ENCODE results near the gene KCTD7.

Gene KCTD7

GRCh38 chr7:66638309-66639099 lies 9.8 kb downstream of the KCTD7 start:
- Histone ChIP-seq H3F3A (ENCODE audit: insufficient read depth, low read length) (no peaks in the 10 kb centered on the region), H3K9ac (ENCODE audit: low read length) (no peak overlapping the region), H3K4me2 (ENCODE audit: low read length) (no peak overlapping the region), H3K79me2 (ENCODE audit: insufficient read depth, low read length) (no peaks in the 10 kb centered on the region), H4K20me1 (ENCODE audit: insufficient read depth, low read length) (no peaks in the 10 kb centered on the region), H3K27ac (ENCODE audit: low read depth, low read length, poor library complexity, severe bottlenecking) (no peak overlapping the region), H3K36me3 (ENCODE audit: insufficient read depth, low read length) (peaks cover 46% of the 10 kb centered on the region), H3K9me3 (ENCODE audit: low read length) (no peaks in the 10 kb centered on the region), H3K4me3 (ENCODE audit: low read depth, low read length, poor library complexity, severe bottlenecking) (no peak overlapping the region), H3K27me3 (ENCODE audit: insufficient read depth, low read length) (no peaks in the 10 kb centered on the region), H2AFZ (ENCODE audit: low read length) (no peak overlapping the region), H3K4me1 (ENCODE audit: insufficient read depth, low read length, severe bottlenecking) (peaks cover 27% of the 10 kb centered on the region), H3K9me2 (ENCODE audit: low read depth, low read length) (no peaks in the 10 kb centered on the region)
- TF ChIP-seq EZH2 (IDR thresholded peaks at IDR 0.05; ENCODE audit: borderline replicate concordance, low read length) (no peak), CTCF (IDR thresholded peaks at IDR 0.05; ENCODE audit: low read length) (no peak; the same call in 1 of the 2 replicates)

GRCh38 chr7:66639773-66640172 lies 11.1 kb downstream of the KCTD7 start:
- Histone ChIP-seq H4K20me1 (ENCODE audit: insufficient read depth, low read length) (no peaks in the 10 kb centered on the region), H3K9ac (ENCODE audit: low read length) (no peak overlapping the region), H2AFZ (ENCODE audit: low read length) (no peak overlapping the region), H3K27ac (ENCODE audit: low read depth, low read length, poor library complexity, severe bottlenecking) (no peak overlapping the region), H3F3A (ENCODE audit: insufficient read depth, low read length) (no peaks in the 10 kb centered on the region), H3K4me2 (ENCODE audit: low read length) (no peak overlapping the region), H3K4me1 (ENCODE audit: insufficient read depth, low read length, severe bottlenecking) (peaks cover 19% of the 10 kb centered on the region), H3K9me2 (ENCODE audit: low read depth, low read length) (no peaks in the 10 kb centered on the region), H3K27me3 (ENCODE audit: insufficient read depth, low read length) (no peaks in the 10 kb centered on the region), H3K4me3 (ENCODE audit: low read depth, low read length, poor library complexity, severe bottlenecking) (no peak overlapping the region), H3K36me3 (ENCODE audit: insufficient read depth, low read length) (peaks cover 54% of the 10 kb centered on the region), H3K79me2 (ENCODE audit: insufficient read depth, low read length) (no peaks in the 10 kb centered on the region), H3K9me3 (ENCODE audit: low read length) (no peaks in the 10 kb centered on the region)
- TF ChIP-seq EZH2 (IDR thresholded peaks at IDR 0.05; ENCODE audit: borderline replicate concordance, low read length) (no peak), CTCF (IDR thresholded peaks at IDR 0.05; ENCODE audit: low read length) (no peak)

GRCh38 chr7:66640802-66641525 lies 12.3 kb downstream of the KCTD7 start:
- H3K27me3 ChIP-seq (ENCODE audit: insufficient read depth, low read length): no peaks in the 10 kb centered on the region
- no peaks in the 10 kb centered on the region for H3K9me3 ChIP-seq (ENCODE audit: low read length)
- TF ChIP-seq CTCF (IDR thresholded peaks at IDR 0.05; ENCODE audit: low read length): no peak
- no peak for TF ChIP-seq EZH2 (IDR thresholded peaks at IDR 0.05; ENCODE audit: borderline replicate concordance, low read length)

More at GRCh38 chr7:66640802-66641525, 12.3 kb downstream of the KCTD7 start:
- no peaks in the 10 kb centered on the region for H3F3A ChIP-seq (ENCODE audit: insufficient read depth, low read length)
- no peaks in the 10 kb centered on the region for H3K79me2 ChIP-seq (ENCODE audit: insufficient read depth, low read length)
- H4K20me1 ChIP-seq (ENCODE audit: insufficient read depth, low read length): no peaks in the 10 kb centered on the region
- no peak overlapping the region for H3K27ac ChIP-seq (ENCODE audit: low read depth, low read length, poor library complexity, severe bottlenecking)
- H3K4me2 ChIP-seq (ENCODE audit: low read length): no peak overlapping the region
- H3K4me3 ChIP-seq (ENCODE audit: low read depth, low read length, poor library complexity, severe bottlenecking): no peak overlapping the region
- H3K9ac ChIP-seq (ENCODE audit: low read length): no peak overlapping the region
- H3K36me3 ChIP-seq (ENCODE audit: insufficient read depth, low read length): peaks cover 62% of the 10 kb centered on the region
- H2AFZ ChIP-seq (ENCODE audit: low read length): no peak overlapping the region
- H3K9me2 ChIP-seq (ENCODE audit: low read depth, low read length): no peaks in the 10 kb centered on the region
- H3K4me1 ChIP-seq (ENCODE audit: insufficient read depth, low read length, severe bottlenecking): peaks cover 7% of the 10 kb centered on the region
